ENCODE data around the gene PLTP. TPM values are rescaled to one million over a fixed set of nuclear protein-coding genes. Genes with fewer than 3 reads are reported as not detected.

PLTP gene
- total RNA-seq, 1 donor from 2014 or later = 38.5 TPM

GRCh38 chr20:45899046-45899835 is 12.7 kb downstream of the PLTP start:
- H3K4me3 ChIP-seq (ENCODE audit: low read depth, low read length) = no peak overlapping the region
- no peak for TF ChIP-seq CTCF (conservative IDR thresholded peaks at IDR 0.05; ENCODE audit: low read depth, low read length)

GRCh38 chr20:45898285-45898684 is 13.7 kb downstream of the PLTP start:
- no peak for DNase-seq (ENCODE audit: low read depth)
- no peak for TF ChIP-seq CTCF (conservative IDR thresholded peaks at IDR 0.05; ENCODE audit: low read depth, low read length)
- no peak overlapping the region for H3K4me3 ChIP-seq (ENCODE audit: low read depth, low read length)

More at GRCh38 chr20:45899046-45899835, 12.7 kb downstream of the PLTP start:
- DNase-seq (ENCODE audit: low read depth) = no peak

- H3K4me3 ChIP-seq (ENCODE audit: low read depth, low read length) = no peak overlapping the region
- TF ChIP-seq CTCF (conservative IDR thresholded peaks at IDR 0.05; ENCODE audit: low read depth, low read length) = no peak
- DNase-seq (ENCODE audit: low read depth) = no peak
Measured at GRCh38 chr20:45897692-45898091, 14.3 kb downstream of the PLTP start.

GRCh38 chr20:45897289-45897688 is 14.7 kb downstream of the PLTP start:
- H3K4me3 ChIP-seq (ENCODE audit: low read depth, low read length) = no peak overlapping the region
- no peak for DNase-seq (ENCODE audit: low read depth)
- TF ChIP-seq CTCF (conservative IDR thresholded peaks at IDR 0.05; ENCODE audit: low read depth, low read length) = no peak

GRCh38 chr20:45896641-45897161 is 15.3 kb downstream of the PLTP start:
- H3K4me3 ChIP-seq (ENCODE audit: low read depth, low read length) = no peak overlapping the region
- TF ChIP-seq CTCF (conservative IDR thresholded peaks at IDR 0.05; ENCODE audit: low read depth, low read length) = no peak
- no peak for DNase-seq (ENCODE audit: low read depth)

GRCh38 chr20:45894797-45895196 is 17.2 kb downstream of the PLTP start:
- no peak for TF ChIP-seq CTCF (conservative IDR thresholded peaks at IDR 0.05; ENCODE audit: low read depth, low read length)
- no peak overlapping the region for H3K4me3 ChIP-seq (ENCODE audit: low read depth, low read length)
- DNase-seq (ENCODE audit: low read depth) = no peak

GRCh38 chr20:45893831-45894230 is 18.1 kb downstream of the PLTP start:
- H3K4me3 ChIP-seq (ENCODE audit: low read depth, low read length) = no peak overlapping the region
- no peak for DNase-seq (ENCODE audit: low read depth)
- no peak for TF ChIP-seq CTCF (conservative IDR thresholded peaks at IDR 0.05; ENCODE audit: low read depth, low read length)
